ENCODE data around the gene RTEL1.

Gene RTEL1

GRCh38 chr20:63622096-63622495, 36.0 kb upstream of the RTEL1 start:
- DNase-seq (ENCODE audit: low read depth): no peak
- no peak for TF ChIP-seq CTCF (IDR thresholded peaks at IDR 0.05; ENCODE audit: control insufficient read depth, insufficient read depth, low read depth, low read length, missing control alignments)
- H3K4me3 ChIP-seq (ENCODE audit: control insufficient read depth, low read depth, low read length): no peak overlapping the region

- DNase-seq (ENCODE audit: low read depth): no peak
- no peak overlapping the region for H3K4me3 ChIP-seq (ENCODE audit: control insufficient read depth, low read depth, low read length)
- TF ChIP-seq CTCF (IDR thresholded peaks at IDR 0.05; ENCODE audit: control insufficient read depth, insufficient read depth, low read depth, low read length, missing control alignments): no peak
Measured at GRCh38 chr20:63622732-63623131, 35.4 kb upstream of the RTEL1 start.

GRCh38 chr20:63624486-63624885, 33.6 kb upstream of the RTEL1 start:
- no peak for DNase-seq (ENCODE audit: low read depth)
- no peak overlapping the region for H3K4me3 ChIP-seq (ENCODE audit: control insufficient read depth, low read depth, low read length)
- TF ChIP-seq CTCF (IDR thresholded peaks at IDR 0.05; ENCODE audit: control insufficient read depth, insufficient read depth, low read depth, low read length, missing control alignments): no peak

- peak overlapping the region; percentile 72 for H3K4me3 ChIP-seq (ENCODE audit: control insufficient read depth, low read depth, low read length)
- no peak for DNase-seq (ENCODE audit: low read depth)
- TF ChIP-seq CTCF (IDR thresholded peaks at IDR 0.05; ENCODE audit: control insufficient read depth, insufficient read depth, low read depth, low read length, missing control alignments): no peak
Measured at GRCh38 chr20:63625771-63626423, 32.2 kb upstream of the RTEL1 start.

- no peak for TF ChIP-seq CTCF (IDR thresholded peaks at IDR 0.05; ENCODE audit: control insufficient read depth, insufficient read depth, low read depth, low read length, missing control alignments)
- no peak for DNase-seq (ENCODE audit: low read depth)
- H3K4me3 ChIP-seq (ENCODE audit: control insufficient read depth, low read depth, low read length): peak within 1 kb of the TSS; percentile 99
Measured at GRCh38 chr20:63626424-63627128, 31.5 kb upstream of the RTEL1 start, which contains the start of gene GMEB2. Gene GMEB2 (minus strand): TSS chr20:63627101. CDS start chr20:63619397, 7,704 bp downstream.

GRCh38 chr20:63627129-63627750, 30.9 kb upstream of the RTEL1 start:
- TF ChIP-seq CTCF (IDR thresholded peaks at IDR 0.05; ENCODE audit: control insufficient read depth, insufficient read depth, low read depth, low read length, missing control alignments): no peak
- DNase-seq (ENCODE audit: low read depth): peak; percentile 57
- peak overlapping the region; percentile 99 for H3K4me3 ChIP-seq (ENCODE audit: control insufficient read depth, low read depth, low read length)
